ENCODE data around the gene DCAF8L2. TPM values are rescaled to one million over a fixed set of nuclear protein-coding genes. Genes with fewer than 3 reads are reported as not detected.

DCAF8L2 gene
- total and polyA plus RNA-seq, 2 donors (not counting 3 experiments of a cell fraction or from before 2014, with no cell fraction given), result 0.15 to 0.36 TPM

GRCh38 chrX:27706526-27706925 is 116.4 kb downstream of the DCAF8L2 start:
- intact Hi-C loops (cut with micrococcal nuclease) (no loop called here), dilution Hi-C loops (cut with MboI; ENCODE audit: extremely low pct_ligation_motif_present, low sequenced_read_pairs) (no loop called here)
- Histone ChIP-seq H3K36me3 (ENCODE audit: control insufficient read depth in 2 of 2, extremely low read depth in 1 of 2, insufficient read depth in 2 of 2, low read length in 2 of 2) (no peaks in the 10 kb centered on the region), H3K4me1 (ENCODE audit: control insufficient read depth, extremely low read depth, insufficient read depth, low read length) (no peaks in the 10 kb centered on the region), H2AFZ (ENCODE audit: low read depth, low read length) (no peak overlapping the region), H4K20me1 (replicated peaks; ENCODE audit: control insufficient read depth, extremely low read depth, insufficient read depth, low read length) (no peaks in the 10 kb centered on the region), H3K9me3 (replicated peaks; ENCODE audit: control insufficient read depth, insufficient read depth, low read length) (no peaks in the 10 kb centered on the region), H3K9me1 (replicated peaks; ENCODE audit: control insufficient read depth, extremely low read depth, insufficient read depth, low read length) (no peaks in the 10 kb centered on the region), H3K4me2 (ENCODE audit: insufficient read depth, low read length) (no peak overlapping the region), H3K27ac (ENCODE audit: insufficient read depth, low read depth, low read length) (no peak overlapping the region), H3K4me3 (replicated peaks in 1 of 3; ENCODE audit: insufficient read depth in 1 of 3, low read depth in 1 of 3, low read length in 3 of 3) (no peak overlapping the region), H3K9ac (replicated peaks; ENCODE audit: extremely low read depth, insufficient read depth, low read length) (no peak overlapping the region), H3K79me2 (ENCODE audit: control insufficient read depth, insufficient read depth, low read length) (no peaks in the 10 kb centered on the region), H3K27me3 (ENCODE audit: control insufficient read depth in 2 of 2, insufficient read depth in 2 of 2, low read length in 2 of 2) (no peaks in the 10 kb centered on the region)
- POLR2A ChIA-PET, result no interaction called here
- CTCF ChIA-PET, result no interaction called here
- DNase-seq (ENCODE audit: low read depth, low spot score), result no peak
- TF ChIP-seq POLR2AphosphoS5 (IDR thresholded peaks at IDR 0.05; ENCODE audit: insufficient read depth, low read depth, low read length) (no peak), CTCF (IDR thresholded peaks at IDR 0.05; ENCODE audit: extremely low read depth in 1 of 2, insufficient read depth in 1 of 2, low read depth in 1 of 2, low read length in 2 of 2) (no peak)
- FAIRE-seq, result peak; percentile 46
- no TSS peak for BruUV-seq (replicated peaks)

- TF ChIP-seq GATA2 (IDR thresholded peaks at IDR 0.05; ENCODE audit: insufficient read depth, insufficient read length, low read depth, low read length), result no peak
- no peak for TF ChIP-seq MYC (IDR thresholded peaks at IDR 0.05; ENCODE audit: low read depth, low read length)
- no peak for TF ChIP-seq FOS (IDR thresholded peaks at IDR 0.05; ENCODE audit: borderline replicate concordance, insufficient read depth, low read length)
- TF ChIP-seq POLR2AphosphoS5 (IDR thresholded peaks at IDR 0.05; ENCODE audit: insufficient read depth, low read depth, low read length), result no peak
- TF ChIP-seq JUN (IDR thresholded peaks at IDR 0.05; ENCODE audit: borderline replicate concordance, insufficient read depth, insufficient read length, low read depth), result no peak
- no peak for TF ChIP-seq POLR2A (IDR thresholded peaks at IDR 0.05; ENCODE audit: low read depth, low read length)
- no peak for TF ChIP-seq MAX (IDR thresholded peaks at IDR 0.05; ENCODE audit: insufficient read depth, insufficient read length)
- no peak for TF ChIP-seq EZH2 (IDR thresholded peaks at IDR 0.05; ENCODE audit: borderline replicate concordance, low read depth, low read length, severe bottlenecking)
- no peak for TF ChIP-seq CTCF (IDR thresholded peaks at IDR 0.05; ENCODE audit: extremely low read depth in 1 of 2, insufficient read depth in 1 of 2, low read depth in 1 of 2, low read length in 2 of 2)
- BruUV-seq (replicated peaks), result no TSS peak
- POLR2A ChIA-PET, result no interaction called here
These were observed 125.5 kb downstream of the DCAF8L2 start for GRCh38 chrX:27715610-27716009.

More at GRCh38 chrX:27715610-27716009, 125.5 kb downstream of the DCAF8L2 start:
- Histone ChIP-seq H4K20me1 (replicated peaks; ENCODE audit: control insufficient read depth, extremely low read depth, insufficient read depth, low read length) (no peaks in the 10 kb centered on the region), H2AFZ (ENCODE audit: low read depth, low read length) (no peak overlapping the region), H3K9me3 (replicated peaks; ENCODE audit: control insufficient read depth, insufficient read depth, low read length) (no peaks in the 10 kb centered on the region), H3K27ac (ENCODE audit: insufficient read depth, low read depth, low read length) (no peak overlapping the region), H3K79me2 (ENCODE audit: control insufficient read depth, insufficient read depth, low read length) (no peaks in the 10 kb centered on the region), H3K27me3 (ENCODE audit: control insufficient read depth in 2 of 2, insufficient read depth in 2 of 2, low read length in 2 of 2) (no peaks in the 10 kb centered on the region), H3K36me3 (ENCODE audit: control insufficient read depth in 2 of 2, extremely low read depth in 1 of 2, insufficient read depth in 2 of 2, low read length in 2 of 2) (no peaks in the 10 kb centered on the region), H3K4me3 (replicated peaks in 1 of 3; ENCODE audit: insufficient read depth in 1 of 3, low read depth in 1 of 3, low read length in 3 of 3) (no peak overlapping the region), H3K4me2 (ENCODE audit: insufficient read depth, low read length) (no peak overlapping the region), H3K9me1 (replicated peaks; ENCODE audit: control insufficient read depth, extremely low read depth, insufficient read depth, low read length) (no peaks in the 10 kb centered on the region), H3K9ac (replicated peaks; ENCODE audit: extremely low read depth, insufficient read depth, low read length) (no peak overlapping the region), H3K4me1 (ENCODE audit: control insufficient read depth, extremely low read depth, insufficient read depth, low read length) (no peaks in the 10 kb centered on the region)
- DNase-seq (ENCODE audit: low read depth, low spot score), result no peak
- dilution Hi-C loops (cut with MboI; ENCODE audit: extremely low pct_ligation_motif_present, low sequenced_read_pairs), result no loop called here
- CTCF ChIA-PET, result no interaction called here
- intact Hi-C loops (cut with micrococcal nuclease), result no loop called here
- no peak for FAIRE-seq
